SJSA1 (cell line): ENCODE measurements around the gene CPXM2. TPM values are rescaled to one million over a fixed set of nuclear protein-coding genes. Genes with fewer than 3 reads are reported as not detected.

Experiments
- DNase-seq, 2 experiments: peaks; one replicate each; pipeline ENCODE4 v3.0.0-alpha.2; 2015 to 2020; ENCODE audit warnings: low spot score in 2 of 2, low read depth in 1 of 2
- H3K27ac ChIP-seq: fragments of 250-450 bp; sonication (Bioruptor Pico); 2 replicates; pipeline ENCODE4 v1.5.1; 2020; ENCODE audit warnings: mild to moderate bottlenecking, moderate library complexity
- H3K27me3 ChIP-seq: fragments of 250-450 bp; sonication (Bioruptor Pico); replicated peaks from 2 replicates; pipeline ENCODE4 v1.5.1; 2020; ENCODE audit warnings: mild to moderate bottlenecking, moderate library complexity
- H3K36me3 ChIP-seq: fragments of 250-450 bp; sonication (Bioruptor Pico); 2 replicates; pipeline ENCODE4 v1.5.1; 2020; ENCODE audit warnings: mild to moderate bottlenecking
- H3K4me1 ChIP-seq: fragments of 250-450 bp; sonication (Bioruptor Pico); replicated peaks from 2 replicates; pipeline ENCODE4 v1.6.1; 2021; ENCODE audit warnings: mild to moderate bottlenecking
- H3K4me3 ChIP-seq: fragments of 250-450 bp; sonication (Bioruptor Pico); 2 replicates; pipeline ENCODE4 v1.5.1; 2020; ENCODE audit warnings: mild to moderate bottlenecking
- H3K9me3 ChIP-seq: fragments of 250-450 bp; sonication (Bioruptor Pico); replicated peaks from 2 replicates; pipeline ENCODE4 v1.5.1; 2020; ENCODE audit warnings: mild to moderate bottlenecking
- total RNA-seq: library from RNA; depleted of rRNA; stranded (reverse); fragments of >200 nt; shearing (Covaris generic); gene quantifications from 2 replicates; pipeline ENCODE4 v1.2.3, GENCODE V29; 2014

CPXM2 gene
- total RNA-seq, 1 experiment from 2014 or later: not detected

- no peak for DNase-seq
- no peaks in the 10 kb centered on the region for H3K4me1 ChIP-seq
- H3K9me3 ChIP-seq: no peaks in the 10 kb centered on the region
- H3K27ac ChIP-seq: no peak overlapping the region
- H3K4me3 ChIP-seq: no peak overlapping the region
- no peaks in the 10 kb centered on the region for H3K36me3 ChIP-seq
- H3K27me3 ChIP-seq: no peaks in the 10 kb centered on the region
Measured at GRCh38 chr10:123878666-123879303, 12.8 kb downstream of the CPXM2 start.

- Histone ChIP-seq H3K4me3 (no peak overlapping the region), H3K4me1 (no peaks in the 10 kb centered on the region), H3K27me3 (no peaks in the 10 kb centered on the region), H3K9me3 (no peaks in the 10 kb centered on the region), H3K36me3 (no peaks in the 10 kb centered on the region), H3K27ac (no peak overlapping the region)
- DNase-seq: no peak
Measured at GRCh38 chr10:123870260-123870659, 21.3 kb downstream of the CPXM2 start.

GRCh38 chr10:123869020-123869414 lies 22.6 kb downstream of the CPXM2 start:
- Histone ChIP-seq H3K36me3 (no peaks in the 10 kb centered on the region), H3K27ac (no peak overlapping the region), H3K4me3 (no peak overlapping the region), H3K9me3 (no peaks in the 10 kb centered on the region), H3K4me1 (no peaks in the 10 kb centered on the region), H3K27me3 (no peaks in the 10 kb centered on the region)
- DNase-seq: no peak

GRCh38 chr10:123868038-123869019 lies 23.3 kb downstream of the CPXM2 start:
- H3K9me3 ChIP-seq: no peaks in the 10 kb centered on the region
- no peaks in the 10 kb centered on the region for H3K27me3 ChIP-seq
- DNase-seq: peak in 1 of 2 experiments; percentile 16
- H3K4me3 ChIP-seq: no peak overlapping the region
- H3K36me3 ChIP-seq: no peaks in the 10 kb centered on the region
- H3K27ac ChIP-seq: no peak overlapping the region
- H3K4me1 ChIP-seq: no peaks in the 10 kb centered on the region

GRCh38 chr10:123865880-123866279 lies 25.7 kb downstream of the CPXM2 start:
- no peaks in the 10 kb centered on the region for H3K9me3 ChIP-seq
- no peak overlapping the region for H3K4me3 ChIP-seq
- DNase-seq: no peak
- H3K36me3 ChIP-seq: no peaks in the 10 kb centered on the region
- no peaks in the 10 kb centered on the region for H3K4me1 ChIP-seq
- no peaks in the 10 kb centered on the region for H3K27me3 ChIP-seq
- no peak overlapping the region for H3K27ac ChIP-seq

- DNase-seq: no peak
- Histone ChIP-seq H3K27me3 (no peaks in the 10 kb centered on the region), H3K4me1 (no peaks in the 10 kb centered on the region), H3K4me3 (no peak overlapping the region), H3K36me3 (no peaks in the 10 kb centered on the region), H3K27ac (no peak overlapping the region), H3K9me3 (no peaks in the 10 kb centered on the region)
Measured at GRCh38 chr10:123865350-123865749, 26.3 kb downstream of the CPXM2 start.

GRCh38 chr10:123864923-123865322 lies 26.7 kb downstream of the CPXM2 start:
- no peaks in the 10 kb centered on the region for H3K36me3 ChIP-seq
- H3K4me3 ChIP-seq: no peak overlapping the region
- H3K27me3 ChIP-seq: no peaks in the 10 kb centered on the region
- no peak overlapping the region for H3K27ac ChIP-seq
- H3K4me1 ChIP-seq: no peaks in the 10 kb centered on the region
- H3K9me3 ChIP-seq: no peaks in the 10 kb centered on the region
- DNase-seq: no peak

- no peak for DNase-seq
- Histone ChIP-seq H3K27ac (no peak overlapping the region), H3K9me3 (no peaks in the 10 kb centered on the region), H3K27me3 (no peaks in the 10 kb centered on the region), H3K4me3 (no peak overlapping the region), H3K4me1 (no peaks in the 10 kb centered on the region), H3K36me3 (no peaks in the 10 kb centered on the region)
Measured at GRCh38 chr10:123863721-123864482, 27.7 kb downstream of the CPXM2 start.

- Histone ChIP-seq H3K4me1 (no peaks in the 10 kb centered on the region), H3K4me3 (no peak overlapping the region), H3K9me3 (no peaks in the 10 kb centered on the region), H3K27me3 (no peaks in the 10 kb centered on the region), H3K27ac (no peak overlapping the region), H3K36me3 (no peaks in the 10 kb centered on the region)
- DNase-seq: peak in 1 of 2 experiments; percentile 28
Measured at GRCh38 chr10:123863183-123863575, 28.4 kb downstream of the CPXM2 start.

- DNase-seq: peak in 1 of 2 experiments; percentile 18
- H3K4me1 ChIP-seq: no peaks in the 10 kb centered on the region
- no peak overlapping the region for H3K4me3 ChIP-seq
- H3K27ac ChIP-seq: no peak overlapping the region
- no peaks in the 10 kb centered on the region for H3K36me3 ChIP-seq
- H3K27me3 ChIP-seq: no peaks in the 10 kb centered on the region
- H3K9me3 ChIP-seq: no peaks in the 10 kb centered on the region
Measured at GRCh38 chr10:123862421-123863182, 29.0 kb downstream of the CPXM2 start.

GRCh38 chr10:123860856-123861255 lies 30.8 kb downstream of the CPXM2 start:
- DNase-seq: peak in 1 of 2 experiments; percentile 18
- no peaks in the 10 kb centered on the region for H3K27me3 ChIP-seq
- H3K27ac ChIP-seq: no peak overlapping the region
- H3K4me1 ChIP-seq: no peaks in the 10 kb centered on the region
- no peak overlapping the region for H3K4me3 ChIP-seq
- H3K36me3 ChIP-seq: no peaks in the 10 kb centered on the region
- no peaks in the 10 kb centered on the region for H3K9me3 ChIP-seq

GRCh38 chr10:123860209-123860608 lies 31.4 kb downstream of the CPXM2 start:
- Histone ChIP-seq H3K27me3 (no peaks in the 10 kb centered on the region), H3K4me1 (no peaks in the 10 kb centered on the region), H3K36me3 (no peaks in the 10 kb centered on the region), H3K27ac (no peak overlapping the region), H3K4me3 (no peak overlapping the region), H3K9me3 (no peaks in the 10 kb centered on the region)
- no peak for DNase-seq

- Histone ChIP-seq H3K36me3 (no peaks in the 10 kb centered on the region), H3K9me3 (no peaks in the 10 kb centered on the region), H3K4me3 (no peak overlapping the region), H3K27me3 (no peaks in the 10 kb centered on the region), H3K27ac (no peak overlapping the region), H3K4me1 (no peaks in the 10 kb centered on the region)
- DNase-seq: no peak
Measured at GRCh38 chr10:123859653-123860050, 32.0 kb downstream of the CPXM2 start.
